Heart right ventricle (tissue), 16 donors: ENCODE results near the gene CABLES1. TPM values are rescaled to one million over a fixed set of nuclear protein-coding genes. Genes with fewer than 3 reads are reported as not detected.
"Not testable (repeated sequence)": the region's sequence is repeated elsewhere in the genome, so short reads cannot be mapped to it uniquely, and the experiment has no call there.

Experiments used
- ATAC-seq, 8 donors: fragments of 200-7000 bp; cut with Tn5 transposase; one replicate each; pipeline ENCODE4 v1.9.1; 2020; ENCODE audit warnings: mild to moderate bottlenecking in 8 of 8, moderate library complexity in 8 of 8, moderate number of reproducible peaks in 1 of 8
- DNase-seq, 2 donors: peaks; one replicate each; pipeline ENCODE4 v3.0.0-alpha.2; 2020
- H3K27ac ChIP-seq, 10 donors: fragments of 200-600 bp; sonication (generic) in 2 of 10; one replicate each; pipeline versions ENCODE4 v1.5.0 to v1.8.0; 2020 to 2022; ENCODE audit warnings: mild to moderate bottlenecking in 3 of 10
- H3K27me3 ChIP-seq, 7 donors: fragments of 200-600 bp; one replicate each; pipeline ENCODE4 v1.8.0; 2021 to 2022; ENCODE audit warnings: mild to moderate bottlenecking in 2 of 7
- H3K36me3 ChIP-seq, 9 donors: fragments of 200-600 bp; sonication (generic) in 1 of 9; one replicate each; pipeline versions ENCODE4 v1.5.0 to v1.8.0; 2020 to 2022; ENCODE audit warnings: mild to moderate bottlenecking in 2 of 9
- H3K4me1 ChIP-seq, 9 donors: fragments of 200-600 bp; sonication (generic) in 1 of 9; one replicate each; pipeline versions ENCODE4 v1.5.0 to v1.8.0; 2020 to 2022; ENCODE audit warnings: mild to moderate bottlenecking in 4 of 9
- H3K4me3 ChIP-seq, 10 donors: fragments of 200-600 bp; sonication (generic) in 2 of 10; one replicate each; pipeline versions ENCODE4 v1.5.0 to v1.8.0; 2020 to 2022; ENCODE audit warnings: mild to moderate bottlenecking in 7 of 10, moderate library complexity in 2 of 10
- H3K9me3 ChIP-seq, 11 donors: fragments of 200-600 bp in 10 of 11; sonication (generic) in 2 of 11; one replicate each; pipeline versions ENCODE4 v1.5.0 to v1.8.0; 2013 to 2022; ENCODE audit warnings: mild to moderate bottlenecking in 2 of 11, control low read depth in 1 of 11, moderate library complexity in 1 of 11
- WGBS, 2 donors: extraction: QIAGEN DNeasy Blood & Tissue Kit; methylation state at CpG; one replicate each; pipeline ENCODE4 v1.1.7; 2013; ENCODE audit warnings: inconsistent platforms in 1 of 2; 5-methylcytosine and 5-hydroxymethylcytosine counted together
- intact Hi-C, 10 donors: fragments of 100-400 bp; cut with DNase I; formaldehyde crosslinking; loops; one replicate each; pipeline versions ENCODE4 v1.11.1 to v1.14.2; 2022
- polyA plus RNA-seq, 2 donors: library from polyadenylated mRNA; stranded (reverse); fragments of 200-250 nt; gene quantifications; one replicate each; pipeline ENCODE4 v1.2.3, GENCODE V29; 2013
- total RNA-seq, 10 donors: library from RNA; stranded (reverse); fragmentation: NEBNext Ultra II Directional in 3 of 10; extraction: Animal tissue kit (Norgen Biotek cat#: 25700) in 3 of 10; gene quantifications; one replicate each; pipeline versions ENCODE4 v1.2.1 to v1.2.4, GENCODE V29; 2021 to 2023
- TF ChIP-seq, protein P1 (sequence below), 9 donors: fragments of 200-600 bp; sonication (generic) in 2 of 9; IDR thresholded peaks; one replicate each; pipeline versions ENCODE4 v1.5.0 to v1.8.0; 2021 to 2022; ENCODE audit warnings: antibody characterized with exemption in 9 of 9, mild to moderate bottlenecking in 5 of 9, moderate library complexity in 1 of 9
- donor health status: Arrhythmogenic right ventricular cardiomyopathy.
- donor health status: ischemic (EF 13 %, LVEDD 7.1; RV severe dilation, severe dysfunction).
- donor health status: healthy with polysubstance abuse.
- donor health status: DM: no; HTN: yes; CAD: no.
- donor health status: DM: no; HTN: no; CAD: no.
- donor health status: ischemic (EF 25% LVEDD 6.9; RV normal size, moderate dysfunction).
- donor health status: ischemic (EF 25% LVEDD 5.7; RV mildly dilated, moderate dysfunction).
- donor health status: healthy.
- donor health status: DM: yes; HTN: yes; CAD: no.
- donor health status: Ischemic cardiomyopathy.
- donor health status: ischemic (EF 35%, LVEDD 5.7; RV mildly dilated, moderate dysfunction).
- donor health status: nonischemic (EF 11% LVEDD 7.7; RV severe dilation, severe dysfunction).
- donor health status: DM: yes; HTN: yes; CAD: no.
- donor health status: PGD.
- donor health status: ischemic (EF 29% LVEDD 5.4; RV normal size, mild dysfunction).
- donor health status: nonischemic (EF 23%, LVEDD 6.1; RV moderate dilation, normal function).

The CABLES1 gene
- total and polyA plus RNA-seq, 12 donors = 1.0 to 2.2 (median 1.8) TPM

DNA sequence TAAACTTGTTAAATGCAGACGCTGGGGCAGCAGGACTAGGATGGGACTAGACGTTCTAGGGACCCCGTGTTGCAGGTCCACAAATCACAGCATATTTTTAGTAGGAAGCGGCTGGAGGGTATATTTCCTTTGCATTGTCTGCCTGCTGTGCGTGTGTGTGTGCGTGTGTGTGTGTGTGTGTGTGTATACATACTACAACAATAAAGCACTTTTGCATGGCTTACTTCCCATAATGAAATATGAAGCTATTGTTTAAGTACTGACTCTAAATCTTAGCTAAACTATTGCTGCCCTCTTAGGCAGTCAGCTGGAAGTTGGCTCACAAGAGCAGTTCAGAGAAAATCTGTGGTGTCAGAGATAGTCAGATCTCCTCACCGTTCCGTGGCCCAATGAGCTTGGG lies 133.4 kb downstream of the CABLES1 start:
- peaks cover 0 to 25% (median 9%) of the 10 kb centered on the region in 11 donors for H3K9me3 ChIP-seq
- no peak overlapping the region for H3K27ac ChIP-seq
- H3K4me3 ChIP-seq = no peak overlapping the region
- DNase-seq (no peak), ATAC-seq (no peak)
- no peaks in the 10 kb centered on the region for H3K27me3 ChIP-seq
- WGBS, 2 donors = 77 to 82% methylated on average over 8 of the region's 8 CpGs
- H3K4me1 ChIP-seq = peaks cover 0 to 16% (median 4%) of the 10 kb centered on the region in 9 donors
- intact Hi-C loops = no loop called here
- H3K36me3 ChIP-seq = no peaks in the 10 kb centered on the region
- TF ChIP-seq, protein P1, sequence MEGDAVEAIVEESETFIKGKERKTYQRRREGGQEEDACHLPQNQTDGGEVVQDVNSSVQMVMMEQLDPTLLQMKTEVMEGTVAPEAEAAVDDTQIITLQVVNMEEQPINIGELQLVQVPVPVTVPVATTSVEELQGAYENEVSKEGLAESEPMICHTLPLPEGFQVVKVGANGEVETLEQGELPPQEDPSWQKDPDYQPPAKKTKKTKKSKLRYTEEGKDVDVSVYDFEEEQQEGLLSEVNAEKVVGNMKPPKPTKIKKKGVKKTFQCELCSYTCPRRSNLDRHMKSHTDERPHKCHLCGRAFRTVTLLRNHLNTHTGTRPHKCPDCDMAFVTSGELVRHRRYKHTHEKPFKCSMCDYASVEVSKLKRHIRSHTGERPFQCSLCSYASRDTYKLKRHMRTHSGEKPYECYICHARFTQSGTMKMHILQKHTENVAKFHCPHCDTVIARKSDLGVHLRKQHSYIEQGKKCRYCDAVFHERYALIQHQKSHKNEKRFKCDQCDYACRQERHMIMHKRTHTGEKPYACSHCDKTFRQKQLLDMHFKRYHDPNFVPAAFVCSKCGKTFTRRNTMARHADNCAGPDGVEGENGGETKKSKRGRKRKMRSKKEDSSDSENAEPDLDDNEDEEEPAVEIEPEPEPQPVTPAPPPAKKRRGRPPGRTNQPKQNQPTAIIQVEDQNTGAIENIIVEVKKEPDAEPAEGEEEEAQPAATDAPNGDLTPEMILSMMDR (IDR thresholded peaks at IDR 0.05) = no peak

DNA sequence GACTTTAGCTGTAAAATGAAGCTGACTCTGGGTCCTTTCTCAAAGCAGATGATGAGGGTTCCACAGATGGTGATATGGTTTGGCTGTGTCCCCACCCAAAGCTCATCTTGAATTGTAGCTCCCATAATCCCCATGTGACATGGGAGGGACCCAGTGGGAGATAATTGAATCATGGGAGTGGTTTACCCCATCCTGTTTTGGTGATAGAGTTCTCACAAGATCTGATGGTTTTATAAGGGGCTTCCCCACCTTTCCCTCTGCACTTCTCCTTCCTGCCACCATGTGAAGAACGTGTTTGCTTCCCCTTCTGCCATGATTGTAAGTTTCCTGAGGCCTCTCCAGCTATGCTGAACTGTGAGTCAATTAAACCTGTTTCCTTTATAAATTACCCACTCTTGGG lies 133.8 kb downstream of the CABLES1 start:
- H3K4me3 ChIP-seq, H3K27ac ChIP-seq, H3K27me3 ChIP-seq, ATAC-seq, intact Hi-C loops, DNase-seq, H3K36me3 ChIP-seq: not testable (repeated sequence)
- WGBS, 2 donors = 77% methylated on average over 1 of the region's 1 CpG
- H3K4me1 ChIP-seq = peaks cover 0 to 16% (median 4%) of the 10 kb centered on the region in 9 donors
- peaks cover 0 to 25% (median 9%) of the 10 kb centered on the region in 11 donors for H3K9me3 ChIP-seq

DNA sequence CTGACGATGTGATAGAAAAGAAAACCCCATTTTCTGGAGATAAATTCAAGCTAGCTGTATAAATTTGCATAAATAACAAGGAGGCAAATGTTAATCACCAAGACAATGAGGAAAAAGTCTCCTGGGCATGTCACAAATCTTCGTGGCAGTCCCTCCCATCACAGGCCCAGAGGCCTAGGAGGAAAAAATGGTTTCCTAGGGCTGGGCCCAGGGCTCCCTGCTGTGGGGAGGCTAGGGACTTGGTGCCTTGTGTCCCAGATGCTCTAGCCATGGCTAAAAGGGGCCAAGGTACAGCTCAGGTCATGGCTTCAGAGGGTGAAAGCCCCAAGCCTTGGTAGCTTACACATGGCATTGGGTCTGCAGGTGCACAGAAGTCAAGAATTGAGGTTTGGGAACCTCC lies 134.6 kb downstream of the CABLES1 start:
- TF ChIP-seq, protein P1 (IDR thresholded peaks at IDR 0.05) = no peak
- DNase-seq (no peak), ATAC-seq (no peak)
- intact Hi-C loops = loop anchor here in 3 of 10 donors (10.0 kb wide), 2 partner anchors 85 to 135 kb away; partner anchors contain the start of gene CABLES1 (in 1 of the 3)
- Histone ChIP-seq H3K27me3 (no peaks in the 10 kb centered on the region), H3K36me3 (no peaks in the 10 kb centered on the region), H3K9me3 (peaks cover 0 to 25% (median 9%) of the 10 kb centered on the region in 11 donors), H3K27ac (no peak overlapping the region), H3K4me1 (peaks cover 0 to 14% (median 4%) of the 10 kb centered on the region in 9 donors), H3K4me3 (no peak overlapping the region)
- 93 to 94% methylated on average over 2 of the region's 2 CpGs for WGBS, 2 donors

DNA sequence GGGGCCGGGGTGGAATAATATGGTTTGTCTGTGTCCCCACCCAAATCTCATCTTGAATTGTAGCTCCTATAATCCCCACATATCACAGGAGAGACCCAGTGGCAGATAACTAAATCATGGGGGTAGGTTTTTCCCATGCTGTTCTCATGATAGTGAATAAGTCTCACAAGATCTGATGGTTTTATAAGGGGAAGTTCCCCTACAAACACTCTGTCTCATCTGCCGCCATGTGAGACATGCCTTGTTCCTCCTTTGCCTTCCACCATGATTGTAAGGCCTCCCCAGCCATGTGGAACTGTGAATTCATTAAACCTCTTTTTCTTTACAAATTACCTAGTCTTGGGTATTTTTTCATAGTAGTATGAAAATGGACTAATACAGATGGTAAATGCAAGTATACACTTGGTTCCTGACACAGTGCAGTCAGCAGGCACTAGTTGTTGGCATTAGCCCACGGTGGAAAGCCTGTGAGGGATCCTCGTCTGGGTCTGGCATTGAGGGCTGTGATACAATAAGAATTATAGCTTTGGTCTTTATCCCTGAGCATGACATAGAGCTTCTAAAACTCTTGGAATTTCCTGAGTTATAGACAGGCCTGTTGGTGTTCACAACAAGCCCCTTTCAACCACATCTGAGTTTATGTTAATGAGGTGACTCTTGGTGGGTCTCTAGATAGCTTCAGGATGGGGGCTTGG lies 135.8 kb downstream of the CABLES1 start:
- H3K4me3 ChIP-seq = no peak overlapping the region
- 79 to 85% methylated on average over 4 of the region's 4 CpGs for WGBS, 2 donors
- H3K4me1 ChIP-seq = peaks cover 0 to 7% (median 3%) of the 10 kb centered on the region in 9 donors
- no peaks in the 10 kb centered on the region for H3K36me3 ChIP-seq
- TF ChIP-seq, protein P1 (IDR thresholded peaks at IDR 0.05) = no peak
- ATAC-seq (no peak), DNase-seq (no peak)
- H3K27ac ChIP-seq = no peak overlapping the region
- intact Hi-C loops = loop anchor here in 3 of 10 donors (10.0 kb wide), 2 partner anchors 84 to 136 kb away; partner anchors contain the start of gene CABLES1 (in 1 of the 3)
- H3K27me3 ChIP-seq = no peaks in the 10 kb centered on the region
- H3K9me3 ChIP-seq = peaks cover 0 to 25% (median 9%) of the 10 kb centered on the region in 11 donors
